Stimulated activated CD4-positive, alpha-beta T cell treated with anti-CD3 and anti-CD28 coated beads, Interleukin-12 subunit alpha, Interleukin-12 subunit beta, amount 100 ng/mL, for 48 hours (primary cell): ENCODE results near the gene COG6.

Experiments used
- DNase-seq, 3 donors: peaks; one replicate each; pipeline ENCODE4 v3.0.0-alpha.2; 2020; ENCODE audit warnings: low read depth in 2 of 3, low spot score in 1 of 3

COG6 gene

DNA sequence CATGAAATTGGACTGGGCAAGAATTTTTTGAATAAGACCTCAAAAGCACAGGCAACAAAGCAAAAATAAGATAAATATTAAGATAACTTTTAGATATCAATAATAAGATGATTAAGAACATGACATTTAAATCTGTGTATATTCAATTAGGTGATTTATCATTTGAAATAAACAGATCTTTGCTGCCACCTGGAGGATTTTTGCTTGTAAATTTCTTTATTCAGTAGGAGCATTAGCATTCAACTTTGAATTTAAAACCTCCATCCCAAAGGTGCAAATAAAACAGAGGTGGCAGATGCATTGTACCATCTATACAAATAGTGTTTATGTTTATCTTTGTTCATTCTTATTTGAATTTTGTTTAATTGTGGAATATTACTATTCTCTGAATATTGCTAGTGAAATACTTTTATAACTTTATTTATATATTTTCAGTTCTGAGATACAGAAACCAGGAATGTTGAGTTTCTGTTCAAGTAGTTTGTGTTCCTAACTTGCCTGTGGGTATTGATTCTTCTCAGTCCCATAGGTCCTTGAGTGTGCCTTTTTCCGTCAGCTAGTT is 20.9 kb downstream of the COG6 start:
- peak in 1 of 3 donors; percentile 34 for DNase-seq

DNA sequence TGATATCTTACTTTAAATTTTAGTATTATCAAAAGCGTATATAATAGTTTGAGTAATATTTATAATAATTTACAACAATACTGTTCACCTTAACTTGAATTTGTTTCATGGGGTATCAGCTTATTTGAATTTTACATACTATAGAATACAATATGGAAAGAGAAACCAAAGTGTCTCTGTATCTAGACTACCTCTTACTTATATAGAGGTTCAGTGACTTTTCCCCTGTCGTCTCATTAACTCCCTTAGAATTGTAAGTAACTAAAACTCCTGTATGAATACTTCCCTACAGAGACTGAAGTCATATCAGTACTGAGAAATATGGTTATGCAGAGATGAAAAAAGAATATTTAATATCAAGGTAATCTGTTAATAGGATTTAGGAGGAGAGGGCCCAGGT is 26.8 kb downstream of the COG6 start:
- no peak for DNase-seq

DNA sequence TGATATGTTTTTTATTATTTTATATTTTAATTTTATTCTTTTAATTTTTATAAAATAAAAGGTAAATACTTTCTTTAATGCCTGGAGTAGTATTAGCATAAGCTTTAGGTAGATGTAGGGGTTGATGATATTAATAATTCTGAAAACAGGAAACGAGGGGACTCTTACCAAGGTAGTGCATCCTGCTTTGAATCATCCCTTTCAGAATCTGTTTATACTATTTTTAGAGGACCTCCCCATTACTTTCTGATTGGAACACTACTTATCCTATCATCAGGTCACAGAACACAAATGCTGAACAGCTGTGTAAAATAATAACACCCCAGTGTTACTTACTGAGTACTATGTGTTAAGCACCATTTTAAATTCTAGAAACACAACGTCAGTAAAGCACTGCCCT is 27.3 kb downstream of the COG6 start:
- DNase-seq, result no peak

- no peak for DNase-seq
Measured at GRCh38 chr13:39684531-39685137, 29.2 kb downstream of the COG6 start.

GRCh38 chr13:39685652-39686051 is 30.2 kb downstream of the COG6 start:
- DNase-seq, result no peak

- no peak for DNase-seq
Measured at GRCh38 chr13:39688278-39688677, 32.8 kb downstream of the COG6 start.

- no peak for DNase-seq
Measured at GRCh38 chr13:39688699-39689405, 33.4 kb downstream of the COG6 start.

GRCh38 chr13:39692660-39693438 is 37.4 kb downstream of the COG6 start:
- no peak for DNase-seq

DNA sequence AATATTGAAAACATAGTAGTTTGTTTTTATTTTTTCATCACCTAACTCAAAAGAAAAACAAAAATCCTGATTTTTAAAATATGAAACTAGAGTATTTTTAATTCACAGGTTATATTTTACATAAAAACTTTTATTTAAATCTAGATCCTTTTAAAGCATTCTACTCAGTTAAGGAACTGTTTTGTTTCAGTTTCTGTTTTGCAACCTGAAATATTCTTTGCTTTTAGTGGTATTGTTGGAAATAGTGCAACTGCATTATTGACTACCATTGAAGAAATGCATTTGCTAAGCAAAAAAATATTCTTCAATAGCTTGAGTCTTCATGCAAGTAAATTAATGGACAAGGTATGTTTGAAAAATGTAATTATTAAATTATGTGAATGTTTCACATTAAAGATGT is 43.8 kb downstream of the COG6 start:
- no peak for DNase-seq

DNA sequence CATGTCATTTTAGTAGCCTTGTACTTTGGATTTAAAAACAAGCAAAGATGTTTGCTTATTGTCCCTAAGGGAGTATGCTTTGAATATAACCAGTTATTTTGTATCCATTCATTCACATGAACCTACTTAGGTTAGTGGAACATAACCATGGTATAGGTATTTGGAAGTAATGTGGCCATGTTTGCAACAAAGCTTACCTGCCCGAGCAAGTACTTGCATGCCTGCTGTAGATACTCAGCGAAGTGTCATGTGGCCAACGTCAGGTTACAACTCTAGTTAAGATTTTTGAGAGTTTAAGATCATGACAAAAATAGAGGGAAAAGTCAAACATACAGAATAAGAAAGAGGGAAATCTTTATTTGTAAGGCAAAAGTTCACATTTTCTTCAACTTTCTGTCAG is 57.2 kb downstream of the COG6 start:
- no peak for DNase-seq

- DNase-seq, result no peak
Measured at GRCh38 chr13:39729156-39729555, 73.7 kb downstream of the COG6 start.

- DNase-seq, result no peak
Measured at GRCh38 chr13:39734952-39735351, 79.5 kb downstream of the COG6 start.

DNA sequence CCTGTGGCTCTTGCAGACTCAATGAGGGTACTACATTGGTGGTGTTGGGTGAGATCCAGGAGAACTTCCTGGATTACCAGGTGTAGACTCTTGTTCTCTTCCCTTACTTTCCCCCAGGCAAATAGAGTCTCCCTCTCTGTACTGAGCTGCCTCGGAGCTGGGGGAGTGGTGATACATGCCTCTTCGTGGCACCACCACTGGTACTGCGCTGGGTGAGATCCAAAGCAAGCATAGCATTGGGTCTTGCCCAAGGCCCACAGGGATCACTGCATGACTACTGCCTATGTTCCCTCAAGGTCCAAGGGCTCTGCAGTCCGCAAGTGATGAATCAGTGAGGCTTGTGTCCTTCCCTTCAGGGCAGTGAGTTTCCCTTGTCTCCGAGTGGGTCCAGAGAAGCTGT is 81.6 kb downstream of the COG6 start:
- no peak for DNase-seq

- no peak for DNase-seq
Measured at GRCh38 chr13:39740761-39741160, 85.3 kb downstream of the COG6 start.

DNA sequence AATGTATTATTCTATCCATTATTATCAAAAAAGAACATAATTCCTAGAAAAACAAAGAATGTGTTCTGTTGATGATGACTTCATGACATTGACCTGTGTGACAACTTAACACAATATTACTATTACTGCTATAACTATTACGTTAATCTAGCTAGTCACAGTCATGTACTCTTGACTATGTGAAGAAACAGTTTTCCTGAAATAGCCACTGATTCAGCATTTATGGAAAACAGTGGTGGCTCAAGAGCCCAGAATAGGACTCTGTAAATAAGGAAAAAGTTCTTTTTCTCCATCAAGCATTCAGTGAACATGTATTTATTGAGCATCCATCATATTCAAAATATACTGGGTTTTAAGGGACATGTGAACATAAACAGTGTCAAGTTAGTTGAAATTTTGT is 93.5 kb downstream of the COG6 start:
- no peak for DNase-seq

- no peak for DNase-seq
Measured at GRCh38 chr13:39749528-39749927, 94.1 kb downstream of the COG6 start.

- DNase-seq, result no peak
Measured at GRCh38 chr13:39751805-39752204, 96.3 kb downstream of the COG6 start.

DNA sequence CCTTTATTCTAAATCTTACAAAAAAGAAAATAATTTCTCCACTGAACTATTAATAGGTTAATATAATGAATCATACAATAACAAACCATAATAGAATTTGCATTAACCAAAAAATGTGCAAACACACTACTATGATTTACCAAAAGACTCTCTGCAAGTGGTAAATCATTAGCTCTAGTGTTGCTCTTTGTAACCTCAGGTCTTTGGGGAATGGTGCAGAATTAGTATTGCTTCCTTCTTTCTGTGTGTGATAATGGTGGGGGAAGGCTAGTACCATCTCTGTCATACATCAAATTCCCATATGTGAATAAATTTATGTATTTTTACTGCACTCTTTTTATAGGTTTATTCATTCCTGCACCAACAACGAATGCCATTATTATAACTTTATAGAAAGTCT is 105.1 kb downstream of the COG6 start:
- DNase-seq, result no peak

DNA sequence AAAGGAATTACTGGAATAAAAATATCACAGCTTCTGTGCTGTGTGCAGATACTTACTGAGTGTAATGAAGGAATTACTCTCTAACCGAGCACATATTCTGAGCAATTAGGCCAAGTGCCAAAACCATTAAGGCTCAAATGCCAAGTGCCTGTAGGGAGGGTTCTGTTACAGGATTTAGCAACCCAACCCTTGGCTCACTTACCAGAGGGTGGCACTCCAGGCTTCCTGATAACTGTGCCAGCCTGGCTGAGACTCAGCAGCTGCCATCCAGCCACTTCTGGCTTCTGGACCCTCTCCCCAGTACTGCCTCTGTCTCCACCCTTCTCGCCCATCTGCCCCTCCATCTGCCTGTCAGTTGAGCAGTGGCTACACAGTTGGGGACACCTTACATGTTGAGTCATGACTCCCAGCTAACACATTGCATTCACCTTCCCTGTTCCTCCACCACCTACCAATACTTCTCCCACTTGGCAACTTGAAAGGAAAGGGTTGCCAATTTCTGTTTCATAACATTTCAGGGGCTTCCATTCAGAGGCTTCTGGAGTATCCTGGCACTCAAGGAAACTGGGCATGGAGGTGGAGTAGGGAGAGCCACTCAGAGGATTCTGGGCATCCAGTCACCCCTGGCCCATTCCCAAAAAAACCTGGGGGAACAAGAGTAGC is 110.5 kb downstream of the COG6 start:
- DNase-seq, result no peak

DNA sequence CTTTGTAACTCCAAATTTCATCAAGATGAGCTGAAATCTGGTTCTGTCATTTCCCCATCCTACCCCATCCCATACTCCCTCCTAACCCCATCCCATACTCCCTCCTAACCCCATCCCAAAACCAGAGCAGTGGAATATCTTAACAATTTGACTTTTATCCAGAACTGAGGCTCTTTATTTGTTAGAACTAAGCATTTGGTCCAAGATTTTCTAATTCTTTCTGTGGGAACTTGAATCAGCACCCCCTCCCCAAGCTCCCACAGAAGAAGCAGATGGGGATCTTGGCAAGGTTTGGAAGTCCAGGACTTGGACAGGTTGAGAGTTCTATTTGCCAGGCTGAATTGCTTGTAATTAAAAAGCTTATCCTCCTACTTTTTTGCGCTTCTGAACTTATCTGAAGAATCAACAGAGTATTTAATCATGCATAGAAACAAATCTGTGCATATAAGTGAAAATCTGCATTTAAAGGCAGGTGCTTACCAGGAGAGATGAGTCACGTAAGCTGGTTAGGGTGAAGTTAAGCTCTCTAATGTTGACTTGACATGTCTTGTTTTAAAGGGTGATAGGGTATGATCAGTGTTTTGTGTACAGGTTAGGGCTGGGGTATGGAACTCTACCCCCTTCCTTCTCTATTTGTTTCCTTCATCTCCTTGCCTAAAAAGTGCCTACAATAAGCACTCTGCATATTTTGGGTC is 111.1 kb downstream of the COG6 start:
- DNase-seq, result no peak
